Neural progenitor cell (in vitro differentiated cells): ENCODE data around the gene RASA2. TPM values are rescaled to one million over a fixed set of nuclear protein-coding genes. Genes with fewer than 3 reads are reported as not detected.

ENCODE experiments used
- DNase-seq: peaks from one replicate; pipeline ENCODE4 v3.0.0-alpha.2; 2016; ENCODE audit warnings: low spot score
- H2AFZ ChIP-seq: fragments of 200-600 bp; sonication (generic); replicated peaks from 2 replicates; pipeline ENCODE4 v1.6.1; 2016; ENCODE audit warnings: antibody characterized with exemption
- H3F3A ChIP-seq: fragments of 200-600 bp; sonication (generic); 2 replicates; pipeline ENCODE4 v1.6.1; 2016; ENCODE audit warnings: antibody characterized with exemption, low read depth
- H3K27ac ChIP-seq: fragments of 200-600 bp; sonication (generic); 2 replicates; pipeline ENCODE4 v1.5.1; 2016; ENCODE audit warnings: mild to moderate bottlenecking
- H3K27me3 ChIP-seq: fragments of 200-600 bp; sonication (generic); 2 replicates; pipeline ENCODE4 v1.6.1; 2016; ENCODE audit warnings: mild to moderate bottlenecking, moderate library complexity
- H3K36me3 ChIP-seq: fragments of 200-600 bp; sonication (generic); 2 replicates; pipeline ENCODE4 v1.5.1; 2016
- H3K4me1 ChIP-seq: fragments of 200-600 bp; sonication (generic); 2 replicates; pipeline ENCODE4 v1.6.1; 2016; ENCODE audit warnings: mixed run types
- H3K4me2 ChIP-seq: fragments of 200-600 bp; sonication (generic); 2 replicates; pipeline ENCODE4 v1.6.1; 2016
- H3K4me3 ChIP-seq: fragments of 200-600 bp; sonication (generic); 2 replicates; pipeline ENCODE4 v1.5.1; 2016
- H3K79me2 ChIP-seq: fragments of 200-600 bp; sonication (generic); 2 replicates; pipeline ENCODE4 v1.6.1; 2016; ENCODE audit warnings: low read depth
- H3K9ac ChIP-seq: fragments of 200-600 bp; sonication (generic); 2 replicates; pipeline ENCODE4 v1.6.1; 2016
- H3K9me3 ChIP-seq: fragments of 200-600 bp; sonication (generic); 2 replicates; pipeline ENCODE4 v1.5.1; 2016; ENCODE audit warnings: low read depth
- H4K20me1 ChIP-seq: fragments of 200-600 bp; sonication (generic); 2 replicates; pipeline ENCODE4 v1.6.1; 2016; ENCODE audit warnings: low read depth
- H3K27ac Mint-ChIP-seq: 3 replicates; pipeline ENCODE4 v1.8.0; 2021; ENCODE audit warnings: mixed read lengths
- H3K27me3 Mint-ChIP-seq: 2 replicates; pipeline ENCODE4 v1.8.0; 2022; ENCODE audit warnings: low read depth, mild to moderate bottlenecking, inconsistent platforms, moderate library complexity, mixed read lengths; ENCODE audit not compliant: insufficient read depth
- H3K36me3 Mint-ChIP-seq: 3 replicates; pipeline ENCODE4 v1.8.0; 2021; ENCODE audit warnings: mixed read lengths
- H3K4me1 Mint-ChIP-seq: 3 replicates; pipeline ENCODE4 v1.8.0; 2021; ENCODE audit warnings: mixed read lengths
- H3K4me3 Mint-ChIP-seq: 3 replicates; pipeline ENCODE4 v1.8.0; 2021; ENCODE audit warnings: mild to moderate bottlenecking, moderate library complexity, mixed read lengths
- H3K9me3 Mint-ChIP-seq: 3 replicates; pipeline ENCODE4 v1.8.0; 2020; ENCODE audit warnings: mixed read lengths
- EZH2 ChIP-seq: fragments of 200-600 bp; sonication (generic); IDR thresholded peaks from 2 replicates; pipeline ENCODE4 v1.6.1; 2017; ENCODE audit warnings: antibody characterized with exemption, mild to moderate bottlenecking, moderate library complexity
- EZH2phosphoT487 ChIP-seq: fragments of 200-600 bp; sonication (generic); IDR thresholded peaks from 2 replicates; pipeline ENCODE4 v1.6.1; 2017; ENCODE audit warnings: antibody characterized with exemption
- total RNA-seq: library from RNA; depleted of rRNA; stranded (reverse); fragments of >200 nt; gene quantifications from 2 replicates; pipeline ENCODE4 v1.2.3, GENCODE V29; 2015; ENCODE audit warnings: low replicate concordance
- TF ChIP-seq, protein P1 (sequence below): fragments of 200-600 bp; sonication (generic); IDR thresholded peaks from 2 replicates; pipeline ENCODE4 v1.5.1; 2017; ENCODE audit warnings: antibody characterized with exemption, mild to moderate bottlenecking

RASA2 gene
- total RNA-seq, 1 donor from 2014 or later = 48.4 TPM

DNA sequence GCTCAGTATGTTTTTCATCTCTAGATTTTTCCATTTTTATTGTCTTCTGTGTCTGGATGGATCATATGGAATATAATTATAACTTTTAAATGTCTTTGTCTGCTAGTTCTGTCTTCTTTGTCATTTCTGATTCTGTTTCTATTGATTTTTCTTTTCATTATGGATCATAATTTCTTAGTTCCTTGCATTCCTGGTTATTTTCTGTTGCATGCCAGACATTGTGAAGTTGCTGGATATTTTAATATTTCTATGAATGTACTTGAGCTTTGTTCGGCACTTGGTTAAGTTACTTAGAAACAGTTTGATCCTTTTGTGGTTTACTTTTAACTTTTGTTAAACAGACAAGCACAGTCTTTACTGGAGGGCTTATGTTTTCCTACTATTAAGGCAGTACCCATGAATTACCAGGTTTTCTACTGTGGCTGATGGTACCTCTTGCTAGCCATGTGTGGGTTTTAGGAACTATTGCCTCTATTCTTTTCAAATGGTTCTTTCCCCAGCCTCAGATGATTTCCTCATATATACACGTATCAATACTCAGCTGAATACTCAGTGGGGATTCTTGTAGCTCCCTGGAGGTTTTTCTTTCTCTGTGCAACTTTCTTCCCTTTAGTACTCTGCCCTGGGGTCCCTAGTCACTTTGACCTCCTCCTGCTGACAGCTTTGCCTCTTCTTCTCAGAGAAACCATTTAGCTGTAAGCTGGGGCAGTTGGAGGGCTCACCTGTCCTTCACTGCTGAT, 64.3 kb downstream of the RASA2 start:
- no peak for TF ChIP-seq EZH2phosphoT487
- TF ChIP-seq, protein P1, sequence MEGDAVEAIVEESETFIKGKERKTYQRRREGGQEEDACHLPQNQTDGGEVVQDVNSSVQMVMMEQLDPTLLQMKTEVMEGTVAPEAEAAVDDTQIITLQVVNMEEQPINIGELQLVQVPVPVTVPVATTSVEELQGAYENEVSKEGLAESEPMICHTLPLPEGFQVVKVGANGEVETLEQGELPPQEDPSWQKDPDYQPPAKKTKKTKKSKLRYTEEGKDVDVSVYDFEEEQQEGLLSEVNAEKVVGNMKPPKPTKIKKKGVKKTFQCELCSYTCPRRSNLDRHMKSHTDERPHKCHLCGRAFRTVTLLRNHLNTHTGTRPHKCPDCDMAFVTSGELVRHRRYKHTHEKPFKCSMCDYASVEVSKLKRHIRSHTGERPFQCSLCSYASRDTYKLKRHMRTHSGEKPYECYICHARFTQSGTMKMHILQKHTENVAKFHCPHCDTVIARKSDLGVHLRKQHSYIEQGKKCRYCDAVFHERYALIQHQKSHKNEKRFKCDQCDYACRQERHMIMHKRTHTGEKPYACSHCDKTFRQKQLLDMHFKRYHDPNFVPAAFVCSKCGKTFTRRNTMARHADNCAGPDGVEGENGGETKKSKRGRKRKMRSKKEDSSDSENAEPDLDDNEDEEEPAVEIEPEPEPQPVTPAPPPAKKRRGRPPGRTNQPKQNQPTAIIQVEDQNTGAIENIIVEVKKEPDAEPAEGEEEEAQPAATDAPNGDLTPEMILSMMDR = no peak
- no peak for TF ChIP-seq EZH2
- Histone ChIP-seq H3K79me2 (no peaks in the 10 kb centered on the region), H4K20me1 (no peaks in the 10 kb centered on the region)

DNA sequence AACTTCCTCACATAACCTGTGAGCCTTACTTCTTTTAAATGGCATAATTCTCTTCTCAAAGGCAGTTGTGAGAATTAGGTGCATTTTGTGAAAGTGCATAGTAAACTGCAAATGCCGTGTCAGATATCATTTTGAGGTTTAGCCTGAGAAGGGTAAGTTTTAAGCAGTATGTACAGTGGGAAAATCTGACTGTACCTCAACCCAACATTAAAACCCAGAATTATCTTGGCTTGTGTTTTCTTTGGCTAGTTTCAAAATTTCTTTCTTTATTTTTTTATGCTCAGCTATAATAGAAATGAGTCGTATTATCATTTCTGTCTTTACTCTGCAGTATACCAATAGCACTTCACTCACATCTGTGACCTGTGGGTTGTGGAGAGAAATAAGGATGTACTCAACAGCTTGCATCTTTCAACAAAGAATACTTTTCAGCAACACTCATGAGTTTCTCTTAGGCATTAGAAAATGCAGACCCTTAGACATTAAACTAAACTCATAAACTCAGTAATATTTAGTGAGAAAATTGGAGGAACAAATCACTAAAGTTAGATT, 65.7 kb downstream of the RASA2 start:
- Histone ChIP-seq H3K36me3 (peaks cover 6% of the 10 kb centered on the region), H3K4me2 (no peak overlapping the region), H3K4me3 (no peak overlapping the region), H4K20me1 (no peaks in the 10 kb centered on the region), H3K9ac (no peak overlapping the region), H3K27ac (no peak overlapping the region), H3K79me2 (no peaks in the 10 kb centered on the region), H3K9me3 (peaks cover 2% of the 10 kb centered on the region), H2AFZ (no peak overlapping the region), H3K4me1 (no peaks in the 10 kb centered on the region), H3F3A (peaks cover 3% of the 10 kb centered on the region), H3K27me3 (no peaks in the 10 kb centered on the region)
- TF ChIP-seq, protein P1 = no peak
- TF ChIP-seq EZH2 = no peak
- no peak for TF ChIP-seq EZH2phosphoT487
- no peak for DNase-seq
- Mint-ChIP-seq H3K4me3 (no peak overlapping the region), H3K9me3 (peaks cover 6% of the 10 kb centered on the region), H3K36me3 (peaks cover 25% of the 10 kb centered on the region), H3K27me3 (no peaks in the 10 kb centered on the region), H3K4me1 (peaks cover 7% of the 10 kb centered on the region), H3K27ac (no peak overlapping the region)

More for the DNA sequence above, 64.3 kb downstream of the RASA2 start:
- H3K4me3 ChIP-seq = no peak overlapping the region
- no peak overlapping the region for H3K27ac Mint-ChIP-seq
- no peak overlapping the region for H2AFZ ChIP-seq
- H3K9me3 Mint-ChIP-seq = peaks cover 20% of the 10 kb centered on the region
- no peak overlapping the region for H3K27ac ChIP-seq
- DNase-seq = no peak
- peaks cover 39% of the 10 kb centered on the region for H3K36me3 Mint-ChIP-seq
- no peaks in the 10 kb centered on the region for H3K4me1 ChIP-seq
- H3K4me1 Mint-ChIP-seq = peaks cover 7% of the 10 kb centered on the region
- peaks cover 3% of the 10 kb centered on the region for H3F3A ChIP-seq
- no peak overlapping the region for H3K9ac ChIP-seq
- no peaks in the 10 kb centered on the region for H3K27me3 Mint-ChIP-seq
- no peak overlapping the region for H3K4me3 Mint-ChIP-seq
- H3K9me3 ChIP-seq = peaks cover 5% of the 10 kb centered on the region
- H3K36me3 ChIP-seq = peaks cover 13% of the 10 kb centered on the region
- no peaks in the 10 kb centered on the region for H3K27me3 ChIP-seq
- H3K4me2 ChIP-seq = no peak overlapping the region

DNA sequence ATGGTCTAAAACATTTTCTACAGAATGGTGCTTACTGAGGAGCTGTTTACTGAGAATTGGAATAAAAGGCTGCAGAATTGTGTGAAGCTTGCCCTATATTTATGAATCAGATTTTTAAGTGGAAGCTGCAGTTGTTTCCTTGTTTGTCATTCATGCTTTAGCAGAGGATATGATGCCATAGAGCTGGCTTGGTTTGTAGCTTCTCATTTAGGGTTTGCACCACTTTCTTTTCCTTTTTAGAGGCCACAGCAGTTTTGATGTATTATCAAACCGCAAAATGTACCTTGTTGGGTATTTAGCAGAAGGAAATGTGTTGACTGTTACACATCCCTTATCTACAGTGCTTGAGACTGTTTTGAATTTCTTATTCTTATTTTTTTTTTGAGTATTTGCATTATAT, 66.2 kb downstream of the RASA2 start:
- TF ChIP-seq, protein P1 = no peak
- no peak for TF ChIP-seq EZH2
- TF ChIP-seq EZH2phosphoT487 = no peak
- Mint-ChIP-seq H3K36me3 (peaks cover 20% of the 10 kb centered on the region), H3K4me1 (peaks cover 7% of the 10 kb centered on the region), H3K27ac (no peak overlapping the region), H3K9me3 (peaks cover under 1% of the 10 kb centered on the region), H3K4me3 (no peak overlapping the region), H3K27me3 (no peaks in the 10 kb centered on the region)
- Histone ChIP-seq H2AFZ (no peak overlapping the region), H3K4me3 (no peak overlapping the region), H3F3A (peaks cover 3% of the 10 kb centered on the region), H3K4me2 (no peak overlapping the region), H3K27ac (no peak overlapping the region), H3K4me1 (no peaks in the 10 kb centered on the region), H3K9me3 (no peaks in the 10 kb centered on the region), H3K36me3 (peaks cover 3% of the 10 kb centered on the region), H3K27me3 (no peaks in the 10 kb centered on the region), H3K79me2 (no peaks in the 10 kb centered on the region), H3K9ac (no peak overlapping the region), H4K20me1 (no peaks in the 10 kb centered on the region)
- DNase-seq = no peak
